LNCAP (cell line): ENCODE measurements around the gene ADAMTS19.

Experiments used
- TF ChIP-seq, protein P1 (sequence below): fragments of 450-650 bp; IDR thresholded peaks from 2 replicates; pipeline ENCODE4 v1.5.1; 2017; ENCODE audit warnings: mild to moderate bottlenecking

The ADAMTS19 gene

DNA sequence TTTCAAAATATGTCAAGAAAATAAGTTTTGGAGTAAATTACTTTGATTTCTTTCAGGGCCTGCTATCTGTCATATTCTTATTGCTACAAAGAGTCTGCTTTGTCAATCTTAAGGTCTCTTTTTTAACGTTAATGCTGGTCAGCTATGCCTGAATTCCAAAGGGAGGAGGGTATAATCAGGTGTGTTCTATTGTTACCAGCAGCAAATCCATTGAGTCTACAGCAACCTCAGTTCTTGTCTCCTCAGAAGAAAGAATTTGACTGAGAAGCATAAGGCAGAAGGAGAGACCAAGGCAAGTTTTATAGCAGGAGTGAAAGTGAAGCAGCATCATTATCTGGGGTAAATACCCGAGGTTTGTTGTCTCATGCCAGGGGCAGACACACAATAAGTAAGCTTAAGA lies 264.1 kb downstream of the ADAMTS19 start:
- TF ChIP-seq, protein P1, sequence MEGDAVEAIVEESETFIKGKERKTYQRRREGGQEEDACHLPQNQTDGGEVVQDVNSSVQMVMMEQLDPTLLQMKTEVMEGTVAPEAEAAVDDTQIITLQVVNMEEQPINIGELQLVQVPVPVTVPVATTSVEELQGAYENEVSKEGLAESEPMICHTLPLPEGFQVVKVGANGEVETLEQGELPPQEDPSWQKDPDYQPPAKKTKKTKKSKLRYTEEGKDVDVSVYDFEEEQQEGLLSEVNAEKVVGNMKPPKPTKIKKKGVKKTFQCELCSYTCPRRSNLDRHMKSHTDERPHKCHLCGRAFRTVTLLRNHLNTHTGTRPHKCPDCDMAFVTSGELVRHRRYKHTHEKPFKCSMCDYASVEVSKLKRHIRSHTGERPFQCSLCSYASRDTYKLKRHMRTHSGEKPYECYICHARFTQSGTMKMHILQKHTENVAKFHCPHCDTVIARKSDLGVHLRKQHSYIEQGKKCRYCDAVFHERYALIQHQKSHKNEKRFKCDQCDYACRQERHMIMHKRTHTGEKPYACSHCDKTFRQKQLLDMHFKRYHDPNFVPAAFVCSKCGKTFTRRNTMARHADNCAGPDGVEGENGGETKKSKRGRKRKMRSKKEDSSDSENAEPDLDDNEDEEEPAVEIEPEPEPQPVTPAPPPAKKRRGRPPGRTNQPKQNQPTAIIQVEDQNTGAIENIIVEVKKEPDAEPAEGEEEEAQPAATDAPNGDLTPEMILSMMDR: no peak

DNA sequence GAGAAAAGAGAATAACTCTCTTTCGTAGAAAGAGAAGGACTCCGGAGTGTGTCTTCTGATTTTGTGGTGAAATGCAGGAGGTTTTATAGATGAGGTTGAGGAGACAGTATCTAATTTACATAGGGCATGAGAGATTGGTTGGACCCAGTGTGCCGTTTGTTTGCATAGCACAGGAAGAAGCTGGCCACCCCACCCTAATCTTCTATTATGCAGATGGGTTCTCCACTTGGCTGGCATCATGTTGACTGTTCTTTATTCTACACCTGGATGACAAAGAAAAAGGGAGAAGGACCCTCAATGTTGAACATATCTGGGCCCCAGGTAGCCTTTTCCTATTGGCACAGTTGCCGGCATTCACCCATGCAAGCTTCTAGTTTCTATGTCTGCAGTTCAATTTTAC lies 264.5 kb downstream of the ADAMTS19 start:
- TF ChIP-seq, protein P1: no peak

DNA sequence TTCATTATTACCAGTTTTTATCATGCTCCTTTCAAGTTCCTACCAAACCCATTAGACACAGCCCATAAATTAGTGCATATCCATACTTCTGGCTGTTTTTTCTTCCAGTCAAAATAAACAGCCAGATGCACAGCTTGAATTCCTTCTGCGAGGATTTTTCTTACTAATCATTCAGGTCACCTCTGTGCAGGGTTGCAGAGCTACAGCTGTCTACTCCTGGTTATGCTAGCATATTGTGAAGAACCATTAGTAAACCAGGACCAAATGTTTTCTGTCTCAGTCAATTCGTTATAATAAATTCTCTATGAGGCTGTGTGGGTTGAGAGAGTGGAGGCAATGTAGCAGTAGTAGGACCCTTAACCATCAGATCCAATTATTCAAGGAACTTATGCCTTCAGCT lies 279.7 kb downstream of the ADAMTS19 start:
- TF ChIP-seq, protein P1: no peak

GRCh38 chr5:129743541-129744187 lies 283.6 kb downstream of the ADAMTS19 start:
- TF ChIP-seq, protein P1: no peak

DNA sequence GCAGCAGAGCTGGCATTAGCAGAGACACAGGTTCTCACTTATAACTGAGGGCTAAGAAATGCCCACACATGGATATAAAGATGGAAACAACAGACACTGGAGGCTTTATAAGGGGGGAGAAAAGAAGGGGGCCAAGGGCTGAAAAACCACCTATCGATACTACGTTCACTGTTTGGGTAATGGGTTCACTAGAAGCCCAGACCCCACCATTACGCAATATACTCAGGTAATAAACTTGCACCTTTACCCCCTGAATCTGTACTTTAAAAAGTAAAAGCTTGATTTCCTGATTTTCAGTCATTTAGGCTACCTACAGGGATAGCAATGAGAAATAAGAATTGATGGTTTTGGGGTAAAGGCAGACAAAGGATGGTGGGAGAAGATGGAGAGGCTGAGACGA lies 285.9 kb downstream of the ADAMTS19 start:
- TF ChIP-seq, protein P1: no peak

DNA sequence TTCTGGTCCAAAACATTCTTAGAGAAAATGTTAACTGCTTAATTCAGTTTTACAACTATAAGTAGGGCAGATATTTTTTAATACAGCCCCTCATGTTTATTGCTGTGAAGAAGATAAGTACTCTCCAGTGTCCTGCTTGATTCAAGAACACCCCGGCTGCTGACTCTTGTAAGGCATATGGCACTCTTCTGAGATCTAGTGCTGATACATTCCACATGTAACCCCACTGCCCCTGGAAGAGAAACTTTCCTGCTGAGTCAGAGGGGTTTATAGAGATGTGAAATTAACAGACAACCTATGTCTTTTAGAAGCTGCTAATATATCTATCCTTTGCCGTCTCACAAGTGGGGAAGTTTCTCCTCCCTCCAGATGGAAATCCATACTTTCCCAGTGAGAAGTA lies 286.8 kb downstream of the ADAMTS19 start:
- TF ChIP-seq, protein P1: no peak

GRCh38 chr5:129747572-129748407 lies 287.7 kb downstream of the ADAMTS19 start, which contains the start of gene MINAR2:
Gene MINAR2, plus strand, starts transcription at chr5:129748094. Its CDS starts 97 bp downstream, at chr5:129748191.
- TF ChIP-seq, protein P1: no peak
